COLO668 (cell line): Measurements from ENCODE around the gene NCBP3.

Source experiments
- DNase-seq: peaks from one replicate; lab custom pipeline; 2025; ENCODE audit not compliant: unreplicated experiment; lab: John Stamatoyannopoulos, UW

The NCBP3 gene

DNA sequence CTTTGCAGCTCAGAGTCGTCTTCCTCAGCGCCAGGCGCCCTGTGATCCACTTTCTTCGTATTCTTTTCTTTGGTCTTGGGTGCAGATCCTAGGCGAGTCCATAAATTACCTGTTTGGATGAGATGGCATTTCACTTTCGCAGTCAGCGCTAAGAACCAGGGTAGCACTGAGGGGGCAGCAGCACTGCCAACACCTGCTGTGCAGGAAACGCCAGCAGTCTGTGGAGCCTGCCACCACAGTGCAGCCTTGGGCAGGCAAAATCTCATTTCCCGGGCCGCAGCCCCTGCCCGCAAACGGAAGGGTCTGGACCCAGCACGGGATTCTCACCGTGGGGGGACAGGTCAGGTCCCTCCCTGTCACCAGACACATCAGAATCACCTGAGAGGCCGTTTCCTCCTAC lies 32.9 kb downstream of the NCBP3 start:
- no peak for DNase-seq

DNA sequence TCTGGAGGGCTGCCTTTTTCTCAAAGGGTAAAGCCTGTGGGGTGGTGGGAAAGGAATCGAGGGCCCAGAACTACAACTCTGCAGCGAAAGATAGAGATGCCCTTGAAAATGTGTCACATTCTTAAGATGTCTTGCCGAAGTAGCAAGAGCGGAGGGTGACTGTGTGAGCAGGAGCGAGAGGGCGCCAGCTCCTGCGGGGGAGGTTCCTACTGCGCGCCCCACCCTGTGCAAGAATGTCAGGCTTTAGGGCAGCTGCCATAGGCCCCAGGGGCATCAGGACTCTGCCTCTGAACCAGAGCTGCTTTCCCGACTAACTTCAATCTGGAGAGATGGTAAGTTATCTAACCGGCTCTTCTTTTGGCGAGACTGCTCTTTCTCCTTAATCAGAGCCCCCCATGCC lies 33.3 kb downstream of the NCBP3 start:
- no peak for DNase-seq

DNA sequence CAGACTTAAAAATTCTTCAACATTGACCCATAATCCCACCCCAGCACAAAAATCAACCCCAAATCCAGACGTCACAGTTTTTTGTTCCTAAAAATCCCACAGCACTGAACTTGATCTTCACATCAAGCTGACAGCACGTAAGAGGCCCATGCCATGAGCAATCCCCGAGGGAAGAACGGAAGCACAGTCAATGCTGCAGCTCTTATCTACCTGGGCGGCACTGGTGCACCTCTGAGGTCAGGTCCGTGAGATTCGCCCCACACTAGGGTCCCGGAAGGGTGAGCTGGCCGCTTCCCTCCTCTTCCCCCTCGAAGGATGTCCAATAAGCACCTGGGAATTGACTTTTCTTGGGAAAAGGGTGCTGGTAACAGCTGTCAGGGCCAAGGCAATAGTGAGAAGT lies 33.8 kb downstream of the NCBP3 start:
- DNase-seq, result no peak

DNA sequence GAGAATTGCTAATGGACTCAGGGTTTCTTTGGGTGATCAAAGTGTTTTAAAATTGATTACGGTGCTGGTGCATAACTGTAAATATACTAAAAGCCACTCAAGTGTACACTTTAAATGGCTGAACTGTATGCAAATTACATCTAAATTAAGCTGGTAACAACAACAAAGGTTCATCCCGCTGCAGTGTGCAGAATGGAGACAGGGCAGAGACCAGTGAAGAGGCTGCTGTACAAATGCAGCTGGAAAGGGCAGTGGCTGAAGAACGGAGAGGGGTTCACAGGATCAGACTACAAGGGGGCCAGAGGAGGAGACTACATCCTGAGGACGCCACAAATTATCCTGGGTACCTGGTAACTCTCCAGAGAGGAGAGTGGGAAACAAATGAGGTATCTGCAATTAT lies 36.0 kb downstream of the NCBP3 start:
- DNase-seq, result no peak

DNA sequence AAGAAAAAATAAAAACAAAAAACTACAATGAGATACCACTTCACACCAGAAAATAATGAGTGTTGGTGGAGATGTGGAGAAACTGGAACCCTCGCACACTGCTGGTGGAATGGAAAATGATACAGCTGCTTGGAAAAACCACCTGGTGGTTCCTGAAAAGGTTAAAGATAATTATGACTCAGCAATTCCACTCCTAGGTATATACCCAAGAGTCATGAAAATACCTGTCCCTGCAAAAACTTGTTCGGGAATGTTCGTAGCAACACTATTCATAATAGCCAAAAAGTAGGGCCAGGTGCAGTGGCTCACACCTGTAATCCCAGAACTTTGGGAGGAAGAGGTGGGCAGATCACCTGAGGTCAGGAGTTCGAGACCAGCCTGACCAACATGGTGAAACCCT lies 36.9 kb downstream of the NCBP3 start:
- no peak for DNase-seq

DNA sequence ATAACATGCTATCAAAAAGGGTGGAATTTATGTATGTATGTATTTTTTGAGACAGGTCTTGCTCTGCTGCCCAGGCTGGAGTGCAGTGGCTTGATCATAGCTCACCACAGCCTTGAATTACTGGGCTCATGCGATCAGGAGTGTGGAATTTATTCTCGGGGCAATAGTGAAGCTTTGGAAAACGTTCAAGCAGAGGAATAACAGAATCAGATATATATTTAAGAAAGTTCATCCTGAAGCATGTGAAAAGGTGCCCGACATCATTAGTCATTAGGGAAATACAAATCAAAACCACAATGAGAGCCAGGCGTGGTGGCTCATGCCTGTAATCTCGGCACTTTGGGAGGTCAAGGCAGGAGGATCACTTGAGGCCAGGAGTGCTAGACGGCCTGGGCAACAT lies 37.3 kb downstream of the NCBP3 start:
- DNase-seq, result no peak

DNA sequence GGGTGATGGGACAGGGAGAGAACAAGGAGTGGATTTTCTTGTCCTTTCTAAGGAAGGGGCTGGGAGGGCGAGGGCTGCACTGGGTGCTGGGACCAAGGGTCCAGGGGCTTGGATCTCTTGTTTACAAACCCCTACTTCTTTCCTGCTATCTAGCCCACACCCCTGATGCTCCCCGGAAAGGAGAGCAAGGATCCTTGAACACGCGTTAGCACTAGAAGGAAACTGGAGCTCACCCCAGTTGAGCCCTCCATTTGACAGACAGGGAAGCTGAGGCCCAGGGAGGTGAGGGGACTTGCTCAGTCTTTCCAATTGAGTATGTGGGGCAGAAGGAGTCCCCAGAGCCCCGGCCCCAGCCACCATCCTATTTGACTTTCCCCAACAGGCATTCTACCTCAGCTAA lies 40.5 kb downstream of the NCBP3 start:
- no peak for DNase-seq

DNA sequence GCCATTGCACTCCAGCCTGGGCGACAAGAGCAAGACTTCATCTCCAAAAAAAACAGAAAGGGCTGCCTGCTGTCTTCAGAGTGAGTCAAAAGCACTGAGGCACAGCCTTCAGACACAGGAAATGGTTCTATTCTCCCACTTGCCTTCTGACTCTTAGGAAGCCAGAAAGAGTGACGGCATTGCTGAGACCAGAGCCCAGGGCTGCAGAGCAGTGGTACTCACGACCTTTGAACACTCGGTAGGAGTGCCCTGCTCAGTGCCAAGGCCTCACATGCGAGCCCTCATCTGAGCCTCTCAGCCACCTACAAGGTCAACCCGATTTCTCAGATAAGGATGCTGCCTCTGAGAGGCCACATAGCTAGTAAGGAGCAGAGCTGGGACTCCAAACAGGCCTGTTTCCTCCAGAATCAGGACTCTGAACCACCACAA lies 41.5 kb downstream of the NCBP3 start:
- no peak for DNase-seq

DNA sequence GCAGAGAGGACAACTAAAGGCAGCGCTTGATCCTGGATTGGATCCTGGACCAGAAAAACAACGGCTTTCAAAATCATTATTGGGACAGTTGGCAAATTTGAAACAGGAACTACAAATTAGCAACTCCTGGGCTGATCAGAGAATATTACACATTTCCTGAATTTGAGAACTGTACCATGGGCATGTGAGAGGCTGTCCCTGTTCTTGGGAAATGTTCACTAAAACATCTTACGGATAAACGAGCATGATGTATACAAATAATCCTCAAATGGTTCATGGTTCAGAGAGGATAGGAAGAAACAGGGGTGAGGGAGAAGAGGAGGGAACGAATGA lies 42.8 kb downstream of the NCBP3 start:
- DNase-seq, result no peak

DNA sequence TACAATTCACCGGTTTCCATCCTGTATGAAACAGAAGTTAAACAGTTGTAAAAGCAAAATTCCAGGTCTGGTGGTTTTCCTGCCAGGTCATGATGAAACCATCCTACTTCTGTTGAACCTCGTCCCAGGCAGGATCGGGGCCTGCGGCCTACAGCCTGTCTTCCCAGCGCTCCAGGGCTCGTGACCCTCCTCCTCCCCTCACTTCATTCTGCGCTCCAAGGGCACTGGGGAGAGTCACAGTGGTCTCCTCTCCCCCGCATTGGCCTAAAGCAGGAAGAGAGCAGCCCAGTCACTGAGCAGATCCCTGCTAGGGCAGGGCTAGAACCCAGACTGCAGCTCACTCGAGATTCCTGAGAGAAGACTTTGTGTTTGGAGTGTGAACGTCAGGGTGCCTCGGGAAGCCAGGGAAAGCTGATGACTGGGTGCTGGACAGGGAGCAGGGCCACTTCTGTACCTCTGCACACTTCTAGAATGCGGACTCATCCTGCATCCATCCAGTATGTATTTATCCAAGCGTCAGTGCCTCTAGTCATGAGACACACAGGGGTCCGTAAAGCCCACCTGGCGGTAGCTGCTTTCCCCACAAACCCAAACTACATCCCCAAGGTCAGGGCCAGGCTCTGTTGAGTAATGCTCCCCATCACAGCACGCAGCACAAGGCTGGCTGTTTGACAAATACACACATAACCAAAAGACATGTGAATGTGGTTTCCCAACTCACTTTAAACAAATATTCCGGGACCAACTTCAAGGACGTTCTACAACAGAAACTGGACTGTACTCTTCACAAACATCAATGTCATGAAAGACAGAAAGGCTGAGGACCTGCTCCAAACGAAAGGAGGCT lies 43.4 kb downstream of the NCBP3 start:
- DNase-seq, result no peak

DNA sequence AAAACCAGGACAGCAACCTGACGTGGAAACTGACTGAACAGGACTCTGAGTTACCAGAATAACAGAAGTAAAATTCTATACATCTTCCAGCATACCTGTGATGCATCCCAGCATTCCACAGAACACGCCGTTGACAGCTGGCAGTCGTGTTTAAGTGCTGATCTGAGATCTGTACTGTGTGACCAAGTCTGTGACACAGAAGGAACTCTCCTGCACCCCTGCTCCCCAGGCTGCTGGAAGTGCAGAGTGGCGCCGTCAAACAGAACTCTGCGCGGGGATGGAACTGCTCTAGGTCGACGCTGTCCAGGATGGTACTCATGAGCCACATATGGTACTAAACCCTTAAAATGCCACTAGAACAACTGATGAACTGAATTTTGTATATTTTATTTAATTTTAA lies 44.3 kb downstream of the NCBP3 start:
- DNase-seq, result no peak

DNA sequence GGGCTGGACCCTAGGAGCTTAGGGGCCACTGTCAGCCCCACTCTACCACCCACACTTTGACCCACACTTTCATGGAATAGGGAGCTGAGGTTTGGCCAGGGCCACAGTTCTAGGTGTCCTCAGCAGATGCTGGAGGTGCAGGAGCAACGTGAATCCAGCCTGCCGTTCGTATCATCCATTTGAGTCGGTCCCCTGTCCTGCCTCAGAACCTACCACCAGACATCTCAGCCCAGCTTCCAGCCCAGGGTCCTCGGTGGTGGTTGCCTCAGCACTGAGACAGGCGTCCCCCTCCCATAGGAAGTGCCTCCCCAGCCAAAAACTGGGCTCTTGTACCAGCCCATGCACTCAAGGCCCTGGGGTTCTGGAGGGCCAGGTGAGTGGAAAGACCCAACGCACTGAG lies 44.7 kb downstream of the NCBP3 start:
- no peak for DNase-seq

DNA sequence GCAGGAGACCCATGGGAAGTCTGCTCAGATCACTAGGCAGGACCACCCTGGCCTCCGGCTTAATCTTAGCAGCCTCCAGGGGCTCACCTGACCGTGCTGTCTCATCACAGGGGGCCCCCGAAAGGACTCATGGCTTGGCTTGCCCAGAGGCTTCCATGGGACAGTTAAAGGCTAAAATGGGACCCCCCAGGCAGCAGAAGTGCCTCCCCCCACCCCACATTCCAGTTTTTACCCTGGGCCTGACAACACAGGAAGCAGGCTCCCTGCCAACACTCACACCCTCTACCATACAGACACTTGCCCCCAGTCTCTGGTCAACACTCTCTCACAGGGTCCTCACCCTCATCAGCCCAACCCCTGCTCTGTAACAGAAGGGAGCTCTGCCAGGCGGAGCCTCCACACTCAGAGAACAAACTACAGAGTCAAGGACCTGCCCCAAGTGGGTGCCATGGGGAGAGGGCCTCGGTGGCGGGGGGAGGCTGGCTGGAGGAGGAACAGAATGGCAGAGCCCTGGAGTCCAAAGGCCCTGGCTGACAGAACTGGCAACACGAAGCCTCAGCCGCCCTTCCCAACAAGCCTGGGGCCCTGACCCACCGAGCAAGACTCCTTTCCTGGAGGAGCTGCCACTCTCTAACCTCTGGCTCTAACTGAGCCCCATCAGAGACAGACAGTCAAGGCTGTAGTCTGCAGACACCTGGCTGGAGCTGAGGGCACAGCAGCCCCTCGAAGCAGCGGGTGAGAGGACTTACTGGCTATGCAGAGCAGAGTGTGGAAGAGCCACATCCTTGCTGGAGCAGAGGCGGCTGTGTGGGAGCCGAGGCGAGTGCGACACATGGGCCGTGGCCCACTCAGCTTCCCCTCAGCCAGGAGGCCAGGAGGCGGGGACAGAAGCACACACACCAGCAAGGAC lies 45.4 kb downstream of the NCBP3 start, which contains the start of gene ITGAE:
TSS of gene ITGAE (minus strand) at position 827 of the 910 bp plus-strand sequence. CDS start at position 783, 44 bp downstream.
- DNase-seq, result no peak

DNA sequence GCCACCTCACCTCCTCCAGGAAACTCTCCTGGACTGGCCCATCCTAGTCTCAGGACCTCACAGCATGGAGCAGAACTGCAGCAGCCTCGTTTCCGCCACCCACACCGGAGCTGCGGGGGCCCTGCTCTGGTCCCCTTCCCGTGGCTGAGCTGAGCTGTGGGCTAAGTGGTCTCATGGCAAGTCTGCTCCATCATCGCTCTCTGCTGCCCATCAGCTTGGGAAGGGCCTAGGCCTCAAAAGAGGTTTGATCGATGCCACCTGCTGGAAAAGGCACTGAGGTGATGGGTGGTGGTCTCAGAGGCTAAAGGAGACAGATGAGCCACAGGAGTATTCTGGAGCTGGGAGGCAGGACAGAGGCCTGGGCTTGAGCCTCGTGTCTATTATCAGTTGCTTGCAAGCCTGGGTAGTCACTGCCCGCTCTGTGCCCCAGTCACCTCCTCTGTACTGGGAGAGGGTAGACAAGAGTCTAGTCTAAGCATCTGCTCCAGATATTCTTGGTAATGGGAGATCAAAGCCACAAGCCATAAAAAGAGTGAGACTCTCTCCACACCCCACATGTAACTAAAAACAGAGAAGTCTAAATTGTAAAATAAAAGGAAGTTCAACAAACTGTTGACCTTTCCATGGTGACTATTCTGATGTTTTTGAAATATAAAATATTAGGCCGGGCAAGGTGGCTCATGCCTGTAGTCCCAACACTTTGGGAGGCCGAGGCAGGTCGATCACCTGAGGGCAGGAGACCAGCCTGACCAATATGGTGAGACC lies 46.7 kb downstream of the NCBP3 start:
- DNase-seq, result no peak

DNA sequence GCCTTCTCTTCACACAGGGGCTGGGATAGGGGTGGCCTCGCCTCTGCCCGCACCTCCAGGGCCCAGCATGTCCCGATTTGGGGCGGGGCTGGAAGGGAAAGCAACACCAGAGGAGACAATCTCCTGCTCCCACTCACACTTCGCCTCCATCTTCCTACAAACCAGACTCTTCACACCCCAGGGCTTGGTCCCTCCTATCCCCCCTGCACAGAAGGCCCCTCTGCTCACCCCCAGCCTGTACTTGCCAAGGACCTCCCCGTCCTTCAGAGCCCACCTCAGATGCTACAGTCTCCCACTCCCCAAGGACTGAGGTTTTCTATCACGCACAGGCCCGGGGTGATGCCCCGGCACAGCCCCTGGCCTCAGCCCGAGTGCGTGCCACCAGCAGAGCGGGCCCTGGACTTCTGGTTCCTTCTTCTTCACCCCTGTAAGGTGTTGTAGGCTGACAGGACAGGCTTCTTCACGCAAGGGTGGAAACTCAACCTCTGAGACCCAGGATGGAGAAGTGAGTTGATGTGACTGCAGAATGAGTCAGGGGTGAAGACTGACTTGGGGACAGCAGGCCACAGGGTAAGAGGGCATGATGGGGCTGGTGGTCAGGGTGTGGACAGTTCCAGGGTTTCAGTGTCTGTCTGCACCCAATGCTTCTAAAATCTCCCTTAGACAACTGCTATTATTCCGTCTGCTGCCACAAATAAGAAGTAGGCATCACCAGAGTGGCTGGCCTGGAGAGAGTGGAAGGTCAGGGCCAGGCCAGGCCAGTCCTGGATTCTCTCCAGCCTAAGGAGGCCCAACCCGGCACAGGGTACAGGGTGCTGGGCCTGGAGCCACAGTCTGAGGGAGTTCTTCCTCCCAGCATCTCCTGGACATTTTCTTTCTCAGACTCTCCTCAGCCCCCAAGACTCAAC lies 47.5 kb downstream of the NCBP3 start:
- DNase-seq, result no peak

DNA sequence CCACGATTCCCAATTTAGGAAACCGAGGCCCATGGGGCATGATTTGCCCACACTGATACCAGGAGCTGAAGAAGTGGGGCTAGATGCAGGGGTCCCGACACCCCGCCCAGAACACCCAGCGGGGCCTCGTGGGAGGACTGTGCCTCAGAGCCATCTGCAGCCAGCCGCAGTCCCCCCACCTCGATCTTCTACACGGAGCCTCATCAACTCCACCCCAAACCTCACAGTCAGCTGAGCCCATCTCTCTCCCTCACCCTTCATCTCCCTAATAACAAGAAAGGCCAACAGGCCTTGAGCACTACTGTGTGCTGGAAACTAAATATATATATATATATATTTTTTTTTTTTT lies 49.2 kb downstream of the NCBP3 start:
- no peak for DNase-seq

DNA sequence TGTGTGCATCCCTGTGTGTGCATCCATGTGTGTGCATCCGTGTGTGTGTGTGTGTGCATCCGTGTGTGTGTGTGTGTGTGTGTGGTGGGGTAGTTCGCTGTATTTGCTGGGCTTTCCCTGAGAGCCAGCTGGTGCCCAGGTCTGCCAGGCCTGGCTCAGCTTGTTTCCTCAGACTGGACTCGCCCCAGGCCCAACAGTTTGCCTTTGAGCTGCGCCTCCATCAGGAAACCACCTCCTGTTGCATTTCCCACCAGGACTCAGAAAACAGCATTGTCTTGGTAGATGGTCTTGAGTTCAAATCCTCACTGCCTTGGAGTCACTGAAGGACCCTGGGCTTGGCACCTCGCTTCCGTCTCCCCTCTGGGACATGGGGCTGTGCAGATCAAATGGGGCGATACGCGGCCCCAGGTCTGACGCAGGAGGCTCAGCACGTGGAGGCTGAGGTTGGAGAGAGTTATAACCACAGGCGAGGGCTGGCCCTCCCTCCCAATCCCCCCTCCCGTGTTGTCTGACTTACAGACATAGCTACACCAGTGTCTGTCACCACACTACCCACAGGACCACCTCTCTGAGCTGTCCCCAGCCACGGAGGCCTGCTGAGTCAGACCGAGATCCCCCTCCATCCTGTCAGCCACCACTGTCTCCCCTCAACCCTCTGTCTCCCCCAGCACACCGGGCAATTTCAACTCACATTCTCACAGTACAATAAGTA lies 49.8 kb downstream of the NCBP3 start:
- DNase-seq, result no peak

DNA sequence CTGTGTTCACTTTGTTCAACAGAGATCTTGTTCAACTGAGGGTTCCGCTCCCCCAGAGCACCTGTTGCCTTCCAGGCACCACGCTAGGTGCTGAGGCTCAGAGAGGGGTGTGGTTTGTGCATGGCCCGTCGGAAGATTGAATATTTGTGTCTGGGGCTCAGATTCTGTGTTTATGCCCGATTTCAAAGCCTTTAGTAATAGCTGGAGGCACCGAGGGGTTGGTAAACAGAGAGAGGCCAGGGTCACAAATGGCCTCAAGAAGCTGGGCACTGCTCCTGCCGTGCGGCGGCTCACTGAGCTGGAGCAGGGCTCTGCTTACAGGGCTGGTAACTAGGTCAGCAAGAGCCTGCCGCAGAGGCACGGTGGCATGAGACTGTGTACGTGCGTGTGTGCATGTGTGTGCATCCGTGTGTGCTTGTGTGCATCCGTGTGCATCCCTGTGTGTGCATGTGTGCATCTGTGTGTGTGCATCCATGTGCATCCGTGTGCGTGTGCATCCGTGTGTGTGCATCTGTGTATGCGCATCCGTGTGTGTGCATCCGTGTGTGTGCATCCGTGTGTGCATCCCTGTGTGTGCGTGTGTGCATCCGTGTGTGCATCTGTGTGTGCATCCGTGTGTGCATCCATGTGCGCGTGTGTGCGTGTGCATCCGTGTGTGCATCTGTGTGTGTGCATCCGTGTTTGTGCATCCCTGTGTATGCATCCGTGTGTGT lies 50.5 kb downstream of the NCBP3 start:
- DNase-seq, result no peak
